Measurements from ENCODE around the gene GOLGA7B. TPM values are rescaled to one million over a fixed set of nuclear protein-coding genes. Genes with fewer than 3 reads are reported as not detected.

GOLGA7B gene
- total RNA-seq, 4 donors from 2014 or later = 0.30 to 3.3 (median 1.7) TPM

DNA sequence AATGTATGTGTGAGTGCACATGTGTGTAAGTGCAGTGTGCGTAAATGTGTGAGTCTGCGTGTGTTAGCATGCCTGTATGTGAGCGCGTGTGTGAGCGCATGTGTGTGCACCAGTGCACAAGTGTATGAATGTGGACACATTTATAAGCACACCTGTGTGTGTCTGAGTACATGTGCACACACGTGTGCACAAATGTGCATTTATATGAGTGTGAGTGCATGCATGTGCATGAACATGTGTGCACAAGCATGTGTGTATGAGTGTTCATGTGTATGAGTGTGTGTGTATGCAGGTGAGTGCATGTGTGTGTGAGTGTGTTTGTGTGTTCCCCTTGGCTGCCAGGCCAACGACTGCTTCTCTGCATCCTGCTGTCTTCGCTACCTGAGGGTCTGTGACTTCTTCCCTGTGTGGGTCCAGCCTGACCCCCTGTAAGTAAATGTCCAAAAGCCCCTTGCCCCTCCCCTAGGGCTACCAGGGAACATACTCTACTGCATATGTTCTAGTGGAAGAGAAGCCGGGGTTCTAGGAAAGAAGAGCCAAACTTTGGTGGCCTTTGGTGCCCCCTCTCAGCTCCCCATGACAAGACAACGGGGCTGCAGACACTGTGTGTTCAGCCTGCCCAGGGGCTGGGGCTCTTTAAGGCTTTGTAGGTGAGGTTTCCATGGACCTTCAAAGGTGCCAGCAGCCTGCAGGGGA lies 17.0 kb downstream of the GOLGA7B start:
- no peak for DNase-seq
- intact Hi-C loops (cut with DNase I) = no loop called here
- peaks cover 0 to 19% (median 12%) of the 10 kb centered on the region in 3 donors for H3K4me1 ChIP-seq
- H3K27ac ChIP-seq = no peak overlapping the region
- H3K36me3 ChIP-seq = no peaks in the 10 kb centered on the region
- peaks cover 0 to 45% (median 0%) of the 10 kb centered on the region in 4 donors for H3K27me3 ChIP-seq
- H3K4me3 ChIP-seq = no peak overlapping the region
- WGBS, 2 donors = 89 to 90% methylated on average over 10 of the region's 10 CpGs
- no peak for TF ChIP-seq POLR2A (IDR thresholded peaks at IDR 0.05)
- TF ChIP-seq, protein P1, sequence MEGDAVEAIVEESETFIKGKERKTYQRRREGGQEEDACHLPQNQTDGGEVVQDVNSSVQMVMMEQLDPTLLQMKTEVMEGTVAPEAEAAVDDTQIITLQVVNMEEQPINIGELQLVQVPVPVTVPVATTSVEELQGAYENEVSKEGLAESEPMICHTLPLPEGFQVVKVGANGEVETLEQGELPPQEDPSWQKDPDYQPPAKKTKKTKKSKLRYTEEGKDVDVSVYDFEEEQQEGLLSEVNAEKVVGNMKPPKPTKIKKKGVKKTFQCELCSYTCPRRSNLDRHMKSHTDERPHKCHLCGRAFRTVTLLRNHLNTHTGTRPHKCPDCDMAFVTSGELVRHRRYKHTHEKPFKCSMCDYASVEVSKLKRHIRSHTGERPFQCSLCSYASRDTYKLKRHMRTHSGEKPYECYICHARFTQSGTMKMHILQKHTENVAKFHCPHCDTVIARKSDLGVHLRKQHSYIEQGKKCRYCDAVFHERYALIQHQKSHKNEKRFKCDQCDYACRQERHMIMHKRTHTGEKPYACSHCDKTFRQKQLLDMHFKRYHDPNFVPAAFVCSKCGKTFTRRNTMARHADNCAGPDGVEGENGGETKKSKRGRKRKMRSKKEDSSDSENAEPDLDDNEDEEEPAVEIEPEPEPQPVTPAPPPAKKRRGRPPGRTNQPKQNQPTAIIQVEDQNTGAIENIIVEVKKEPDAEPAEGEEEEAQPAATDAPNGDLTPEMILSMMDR (IDR thresholded peaks at IDR 0.05) = no peak
- H3K9me3 ChIP-seq = no peaks in the 10 kb centered on the region

DNA sequence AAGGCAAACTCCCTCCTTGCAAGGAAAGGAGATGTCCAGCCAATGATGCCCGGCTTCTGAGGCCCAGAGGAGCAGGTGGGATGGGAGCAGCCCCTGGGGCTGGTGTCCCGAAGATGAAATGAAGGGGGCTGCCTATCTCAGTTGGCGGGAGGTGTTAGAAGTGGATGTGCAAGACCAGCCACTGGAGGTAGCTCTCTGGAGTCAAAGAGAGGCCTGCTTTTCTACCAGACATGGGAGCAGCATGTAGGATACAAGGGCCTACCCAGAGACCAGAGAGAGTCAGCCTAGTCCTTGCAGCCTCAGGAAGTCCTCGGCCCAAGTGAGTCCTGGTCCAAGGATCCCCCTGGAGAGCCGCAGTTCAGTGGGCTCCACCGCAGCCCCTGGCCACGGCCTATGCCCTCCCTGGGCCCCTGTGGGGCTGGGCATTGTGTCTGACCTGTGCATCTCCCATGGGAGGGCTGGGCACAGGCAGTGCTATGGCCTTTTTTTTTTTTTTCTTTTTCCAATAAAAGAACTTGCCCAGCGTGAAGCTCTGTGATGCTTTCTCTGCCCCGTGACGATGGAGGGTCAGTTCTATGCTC lies 17.7 kb downstream of the GOLGA7B start:
- TF ChIP-seq, protein P1 (IDR thresholded peaks at IDR 0.05) = no peak
- TF ChIP-seq POLR2A (IDR thresholded peaks at IDR 0.05) = no peak
- 86 to 92% methylated on average over 2 to 6 of the region's 10 CpGs for WGBS, 2 donors
- peaks cover 0 to 43% (median 0%) of the 10 kb centered on the region in 4 donors for H3K27me3 ChIP-seq
- H3K4me1 ChIP-seq = peaks cover 0 to 19% (median 12%) of the 10 kb centered on the region in 3 donors
- intact Hi-C loops (cut with DNase I) = no loop called here
- H3K36me3 ChIP-seq = no peaks in the 10 kb centered on the region
- no peak overlapping the region for H3K27ac ChIP-seq
- H3K9me3 ChIP-seq = no peaks in the 10 kb centered on the region
- H3K4me3 ChIP-seq = no peak overlapping the region
- DNase-seq = no peak

DNA sequence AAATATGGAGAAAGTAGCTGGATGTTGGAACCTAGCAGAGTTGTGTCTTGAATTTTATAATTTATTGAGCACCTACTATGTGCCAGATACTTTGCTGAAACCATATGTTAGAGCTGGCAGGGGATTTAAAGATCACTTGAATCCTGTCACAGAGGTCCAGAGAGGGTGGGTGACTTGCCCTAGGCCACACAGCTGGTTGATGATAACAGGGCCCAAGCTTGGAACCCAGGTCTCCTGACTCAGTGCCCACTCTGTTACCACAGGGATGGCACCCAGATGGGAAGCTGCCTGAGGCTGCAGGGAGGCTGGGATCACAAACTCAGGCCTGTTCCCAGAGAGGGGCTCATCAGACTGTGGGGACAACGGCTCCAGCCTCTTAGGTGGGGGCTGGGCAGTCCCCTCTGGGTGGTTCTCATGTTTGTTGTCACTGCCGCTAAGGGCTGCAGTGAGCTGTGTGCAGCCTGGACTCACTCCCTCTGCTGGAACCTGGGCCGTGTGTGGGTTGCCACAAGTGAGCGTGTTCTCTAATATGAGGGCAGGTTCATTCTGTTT lies 18.6 kb downstream of the GOLGA7B start:
- no peak for TF ChIP-seq POLR2A (IDR thresholded peaks at IDR 0.05)
- TF ChIP-seq, protein P1 (IDR thresholded peaks at IDR 0.05) = no peak
- peaks cover 0 to 25% (median 15%) of the 10 kb centered on the region in 3 donors for H3K4me1 ChIP-seq
- H3K4me3 ChIP-seq = no peak overlapping the region
- H3K27me3 ChIP-seq = peaks cover 0 to 35% (median 0%) of the 10 kb centered on the region in 4 donors
- H3K36me3 ChIP-seq = no peaks in the 10 kb centered on the region
- intact Hi-C loops (cut with DNase I) = loop anchor here (2.0 kb wide), 1 partner anchor 75 kb away; no protein-coding TSS in a partner anchor
- DNase-seq = no peak
- peak overlapping the region in 1 of 4 donors; percentile 33 for H3K27ac ChIP-seq
- no peaks in the 10 kb centered on the region for H3K9me3 ChIP-seq
- 28% methylated on average over 2 of the region's 4 CpGs; no CpG with 5 or more reads in 1 of the 2 donors for WGBS, 2 donors

DNA sequence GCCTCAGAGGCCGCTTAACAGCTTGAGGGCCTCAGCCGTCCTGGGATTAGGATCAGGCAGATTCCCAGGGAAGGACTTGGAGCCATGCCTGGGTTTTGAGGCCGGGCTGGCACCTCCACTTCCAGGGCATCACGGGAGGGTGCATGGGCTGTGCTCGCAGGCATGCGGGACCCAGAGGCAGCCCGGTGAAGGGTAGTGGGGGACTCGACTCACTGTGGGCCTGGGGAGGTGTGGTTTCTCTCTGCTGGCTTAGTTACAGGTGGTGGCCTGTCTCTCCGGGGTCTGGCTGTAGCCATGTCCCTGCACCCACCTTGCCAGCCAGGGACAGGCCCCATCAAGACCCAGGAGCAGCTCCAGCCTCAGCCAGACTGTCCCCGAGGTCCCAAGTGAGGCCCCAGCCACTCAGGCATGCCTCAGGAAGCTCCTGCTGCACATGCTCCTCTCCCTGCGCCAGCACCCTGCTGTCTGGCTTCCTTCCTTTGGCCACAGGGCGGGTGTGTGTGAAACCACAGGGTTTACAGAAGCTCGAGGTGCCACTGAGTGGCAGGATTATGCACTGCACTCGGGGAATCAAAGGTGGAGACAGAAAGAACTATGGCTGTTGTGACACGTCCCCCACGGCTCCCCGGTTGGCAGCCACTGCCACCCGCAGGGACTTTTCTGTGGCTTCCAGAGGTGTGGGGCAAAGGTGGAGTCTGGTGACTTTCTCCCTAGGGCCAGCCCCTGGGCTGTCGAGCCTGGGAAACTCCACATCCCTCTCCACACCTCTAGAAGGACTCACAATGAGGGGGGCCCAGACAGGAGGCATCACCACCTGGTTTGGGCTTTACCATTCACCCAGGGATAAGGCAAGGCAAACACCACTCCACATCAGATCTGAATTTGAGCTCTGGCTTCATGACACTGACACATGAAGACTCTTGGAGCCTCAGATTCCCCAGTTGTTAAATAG lies 19.7 kb downstream of the GOLGA7B start:
- intact Hi-C loops (cut with DNase I) = loop anchor here (2.0 kb wide), 1 partner anchor 77 kb away; no protein-coding TSS in a partner anchor
- Histone ChIP-seq H3K27me3 (peaks cover 0 to 26% (median 0%) of the 10 kb centered on the region in 4 donors), H3K27ac (peak overlapping the region in 2 of 4 donors; percentile 33 to 65), H3K4me3 (peak overlapping the region in 1 of 4 donors; percentile 28), H3K4me1 (peaks cover 0 to 37% (median 25%) of the 10 kb centered on the region in 3 donors), H3K36me3 (no peaks in the 10 kb centered on the region), H3K9me3 (no peaks in the 10 kb centered on the region)
- peak; percentile 26 for DNase-seq
- TF ChIP-seq POLR2A (IDR thresholded peaks at IDR 0.05) = no peak
- TF ChIP-seq, protein P1 (IDR thresholded peaks at IDR 0.05) = peak; percentile 54 to 97 (median 92)
- WGBS, 2 donors = 4 to 7% methylated on average over 7 to 13 of the region's 19 CpGs
